GM12878 (cell line): ENCODE measurements around the gene LPAR6. TPM values are rescaled to one million over a fixed set of nuclear protein-coding genes. Genes with fewer than 3 reads are reported as not detected.

Source experiments
- ATAC-seq: fragments of 200-7000 bp; cut with Tn5 transposase; 3 replicates; pipeline ENCODE4 v1.9.1; 2020; ENCODE audit warnings: mild to moderate bottlenecking, moderate library complexity
- Bru-seq: library from RNA; stranded (reverse); fragments of 400-500 nt; gene quantifications from one replicate; lab custom pipeline; 2021; lab: Mats Ljungman, UMichigan
- BruChase-seq, 2 experiments: library from RNA; stranded (reverse); fragments of 400-500 nt; gene quantifications; one replicate each; lab custom pipeline; 2021; lab: Mats Ljungman, UMichigan
- BruUV-seq: library from RNA; stranded (reverse); fragments of 400-500 nt; replicated peaks from 2 replicates; lab custom pipeline; 2021; lab: Mats Ljungman, UMichigan
- CTCF ChIA-PET: fragments of 300-600 bp; sonication (Branson Sonifier 250); formaldehyde crosslinking; extraction: SDS; loops from one replicate; lab custom pipeline; 2021; ENCODE audit warnings: inconsistent platforms; lab: Yijun Ruan, JAX
- POLR2A ChIA-PET: fragments of 350-600 bp; formaldehyde crosslinking; extraction: SDS; loops from one replicate; lab custom pipeline; 2021; ENCODE audit warnings: inconsistent platforms; lab: Charles Lee
- RAD21 ChIA-PET: fragments of 300-600 bp; sonication (Branson Sonifier 250); formaldehyde crosslinking; loops from one replicate; lab custom pipeline; 2023; ENCODE audit warnings: antibody characterized with exemption; ENCODE audit not compliant: unreplicated experiment; lab: Charles Lee
- SMC1A ChIA-PET: fragments of 300-600 bp; sonication (Branson Sonifier 250); formaldehyde crosslinking; loops from one replicate; lab custom pipeline; 2023; ENCODE audit not compliant: unreplicated experiment, uncharacterized antibody; lab: Charles Lee
- DNase-seq: peaks from one replicate; pipeline ENCODE4 v3.0.0-alpha.2; 2011; ENCODE audit warnings: low read depth, low spot score
- FAIRE-seq: peaks from 3 replicates; lab custom pipeline; 2011; peaks lifted over from hg19 to GRCh38; lab: Jason Lieb, UNC
- H2AFZ ChIP-seq: 2 replicates; pipeline ENCODE4 v1.6.0; 2011; ENCODE audit warnings: low read depth, low read length, control low read depth; ENCODE audit not compliant: control insufficient read depth
- H3K27ac ChIP-seq: 2 replicates; pipeline ENCODE4 v1.5.1; 2011; ENCODE audit warnings: control low read depth; ENCODE audit not compliant: control insufficient read depth, insufficient read depth
- H3K27me3 ChIP-seq, 2 experiments: replicated peaks in 1 of 2; 2 replicates each; pipeline versions ENCODE4 v1.6.0 to v1.6.1; 2011; ENCODE audit warnings: low read length in 1 of 2; ENCODE audit not compliant: control insufficient read depth in 2 of 2, insufficient read depth in 2 of 2
- H3K36me3 ChIP-seq, 2 experiments: 2 replicates each; pipeline ENCODE4 v1.5.1; 2011; ENCODE audit warnings: low read length in 1 of 2; ENCODE audit not compliant: control insufficient read depth in 2 of 2, insufficient read depth in 2 of 2
- H3K4me1 ChIP-seq: 2 replicates; pipeline ENCODE4 v1.6.1; 2011; ENCODE audit warnings: mild to moderate bottlenecking, low read length, moderate library complexity, mixed read lengths; ENCODE audit not compliant: control insufficient read depth, insufficient read depth
- H3K4me2 ChIP-seq: 2 replicates; pipeline ENCODE4 v1.6.0; 2011; ENCODE audit warnings: control low read depth; ENCODE audit not compliant: control insufficient read depth, insufficient read depth
- H3K4me3 ChIP-seq: fragments of 200-600 bp; sonication (generic); 2 replicates; pipeline ENCODE4 v1.5.1; 2016
- H3K79me2 ChIP-seq: 2 replicates; pipeline ENCODE4 v1.6.0; 2011; ENCODE audit warnings: low read length; ENCODE audit not compliant: control insufficient read depth, insufficient read depth
- H3K9ac ChIP-seq: 2 replicates; pipeline ENCODE4 v1.8.0; 2011; ENCODE audit warnings: low read length, control low read depth, mixed read lengths; ENCODE audit not compliant: control insufficient read depth, insufficient read depth
- H3K9me3 ChIP-seq: replicated peaks from 3 replicates; pipeline ENCODE4 v1.5.1; 2011; ENCODE audit warnings: mild to moderate bottlenecking, low read length; ENCODE audit not compliant: control insufficient read depth, insufficient read depth
- H4K20me1 ChIP-seq: 2 replicates; pipeline ENCODE4 v1.6.0; 2011; ENCODE audit not compliant: control insufficient read depth, insufficient read depth
- ATF7 ChIP-seq: fragments of 450-650 bp; IDR thresholded peaks from 2 replicates; pipeline ENCODE4 v1.6.1; 2016; ENCODE audit warnings: low read depth, mild to moderate bottlenecking
- SMARCA5 ChIP-seq: fragments of 450-650 bp; IDR thresholded peaks from 2 replicates; pipeline ENCODE4 v1.6.1; 2017; ENCODE audit warnings: mild to moderate bottlenecking
- SPI1 ChIP-seq: IDR thresholded peaks from 2 replicates; pipeline ENCODE4 v1.6.1; 2011; ENCODE audit warnings: low read depth, mild to moderate bottlenecking, low read length, moderate library complexity, borderline replicate concordance; ENCODE audit not compliant: insufficient read depth
- TAF1 ChIP-seq: IDR thresholded peaks from 2 replicates; pipeline ENCODE4 v1.6.1; 2011; ENCODE audit warnings: mild to moderate bottlenecking, low read depth, low read length, borderline replicate concordance
- WGBS: methylation state at CpG from one replicate; pipeline ENCODE4 v1.1.6; 2016; ENCODE audit warnings: low lambda C conversion rate; ENCODE audit not compliant: insufficient replicate concordance, insufficient coverage; ENCODE audit errors: missing lambda C conversion rate; 5-methylcytosine and 5-hydroxymethylcytosine counted together
- in situ Hi-C: fragments of 300-500 bp; cut with MboI; formaldehyde crosslinking; loops from 9 replicates; pipeline ENCODE4 v1.14.3; 2018; ENCODE audit warnings: mixed read lengths
- intact Hi-C: fragments of 100-400 bp; cut with micrococcal nuclease; formaldehyde crosslinking; loops from one replicate; pipeline ENCODE4 v1.14.2; 2022; ENCODE audit not compliant: unreplicated experiment
- long read RNA-seq, 2 experiments: library from polyadenylated mRNA; unstranded; transcript quantifications; one replicate each; pipeline ENCODE4 v2.0.0, GENCODE V29; 2019 to 2020
- polyA minus RNA-seq, 3 experiments: library from RNA; depleted of rRNA, polyadenylated mRNA; stranded (reverse); fragments of >200 nt; gene quantifications; 2 replicates each; pipeline ENCODE4 v1.2.3, GENCODE V29; 2011
- polyA plus RNA-seq, 11 experiments: library from polyadenylated mRNA; depleted of rRNA in 4 of 11; unstranded in 6 of 11; stranded (reverse) in 5 of 11; fragments of >200 nt; fragmentation: Nextera tagmentation in 4 of 11; fragmentation: Illumina TruSeq in 1 of 11; extraction: Ambion mirVana in 4 of 11; extraction: Trizol in 1 of 11; gene quantifications; 1 replicate in 1 of 11; 2 replicates in 10 of 11; pipeline versions ENCODE4 v1.2.1 to v1.2.3, GENCODE V29; 2011 to 2016; ENCODE audit warnings: inconsistent platforms in 2 of 11, missing spikeins in 2 of 11, low read depth in 1 of 11
- total RNA-seq, 4 experiments: library from RNA; depleted of rRNA in 3 of 4; stranded (reverse); fragments of >200 nt in 3 of 4; fragmentation: Illumina TruSeq in 1 of 4; extraction: Trizol in 1 of 4; gene quantifications; 2 replicates each; pipeline versions ENCODE4 v1.2.1 to v1.2.3, GENCODE V29; 2013 to 2021
- TF ChIP-seq, protein P1 (sequence below): fragments of 450-650 bp; formaldehyde crosslinking; IDR thresholded peaks from 2 replicates; pipeline ENCODE4 v1.4.0; 2022; ENCODE audit warnings: mild to moderate bottlenecking, moderate library complexity

Gene LPAR6, protein sequence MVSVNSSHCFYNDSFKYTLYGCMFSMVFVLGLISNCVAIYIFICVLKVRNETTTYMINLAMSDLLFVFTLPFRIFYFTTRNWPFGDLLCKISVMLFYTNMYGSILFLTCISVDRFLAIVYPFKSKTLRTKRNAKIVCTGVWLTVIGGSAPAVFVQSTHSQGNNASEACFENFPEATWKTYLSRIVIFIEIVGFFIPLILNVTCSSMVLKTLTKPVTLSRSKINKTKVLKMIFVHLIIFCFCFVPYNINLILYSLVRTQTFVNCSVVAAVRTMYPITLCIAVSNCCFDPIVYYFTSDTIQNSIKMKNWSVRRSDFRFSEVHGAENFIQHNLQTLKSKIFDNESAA
- total RNA-seq (2013; cell fraction: nucleolus; rRNA removed) = 1.1 and 1.3 TPM in 2 replicates
- total RNA-seq (2014; rRNA removed) (3.4 TPM in 2 replicates), total RNA-seq (2014; rRNA removed; fragmentation: Illumina TruSeq; extraction: Trizol) (3.1 and 3.4 TPM in 2 replicates), total RNA-seq (2021) (2.2 TPM in 2 replicates), polyA plus RNA-seq (2011; rRNA removed) (3.1 and 5.8 TPM in 2 replicates), polyA plus RNA-seq (2014; fragmentation: Illumina TruSeq; extraction: Trizol) (4.2 and 7.5 TPM in 2 replicates), polyA plus RNA-seq (2014; fragmentation: Nextera tagmentation; extraction: Ambion mirVana) (1 to 10 TPM; 2.0 to 3.2 TPM), polyA plus RNA-seq (2014; rRNA removed) (1.9 and 2.3 TPM in 2 replicates), polyA plus RNA-seq (2016; fragmentation: Nextera tagmentation; extraction: Ambion mirVana) (1 to 10 TPM; 1.4 to 2.6 TPM), polyA minus RNA-seq (2011; rRNA and poly(A)+ RNA removed) (0.51 and 0.52 TPM in 2 replicates), Bru-seq, nascent RNA (percentile 35 among the genes with signal in this experiment), BruChase-seq, experiment 1, labeled RNA remaining after a 6-hour chase (percentile 30 among the genes with signal in this experiment), BruChase-seq, experiment 2, labeled RNA remaining after a 2-hour chase (percentile 38 among the genes with signal in this experiment)
- 4.4 TPM for polyA plus RNA-seq (2011; ENCODE audit: low read depth)
- polyA plus RNA-seq (2011; cell fraction: cytosol; rRNA removed) = 0.84 and 0.94 TPM in 2 replicates
- polyA plus RNA-seq (2011; cell fraction: nucleus; rRNA removed) = 1.8 and 2.0 TPM in 2 replicates
- 7.4 and 14.4 TPM in 2 replicates for polyA plus RNA-seq (2012)
- not detected in 2 replicates for polyA minus RNA-seq (2011; cell fraction: cytosol; rRNA and poly(A)+ RNA removed)
- polyA minus RNA-seq (2011; cell fraction: nucleus; rRNA and poly(A)+ RNA removed) = 1.1 TPM in 2 replicates
- long read RNA-seq, experiment 1, partial matches to known transcripts = 5 of 5 reads
- long read RNA-seq, experiment 1, other reads (novel, unspliced or antisense) = 0 of 5 reads
- long read RNA-seq, experiment 2, partial matches to known transcripts = 0 of 90 reads
- long read RNA-seq, experiment 2, other reads (novel, unspliced or antisense) = 89 of 90 reads

DNA sequence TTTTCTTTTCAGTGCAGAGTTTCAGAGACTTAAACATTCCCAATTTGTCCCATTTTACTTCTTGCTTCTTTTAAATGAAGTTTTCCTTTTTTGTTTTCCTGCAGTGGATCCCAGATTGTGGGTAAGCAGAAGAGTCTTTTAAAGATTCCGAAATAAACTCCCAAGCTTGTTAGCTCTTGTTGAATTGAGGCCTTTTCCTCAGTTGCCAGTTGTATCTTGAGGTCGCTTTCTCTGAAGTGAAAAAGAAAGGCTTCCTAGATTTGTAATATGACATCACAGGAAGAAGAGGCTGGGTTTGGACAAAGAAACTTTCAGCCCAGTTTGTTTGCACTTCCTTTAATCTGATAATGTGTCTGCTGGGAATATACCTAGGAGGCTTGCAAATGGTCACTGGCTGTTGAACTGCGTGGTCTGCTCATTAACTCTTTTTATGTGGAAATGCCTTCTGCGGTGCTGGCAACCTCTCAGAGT lies at the start of gene LPAR6:
LPAR6 (minus strand) TSS at position 233 of the 471 bp plus-strand sequence. CDS start 690 bp downstream, outside the sequence.
- H3K36me3 ChIP-seq = peaks cover 0 to 3% of the 10 kb centered on the region in 2 experiments; a peak in 2 of 4 replicates
- H3K4me3 ChIP-seq = peak within 1 kb of the TSS; percentile 39
- intact Hi-C loops (no loop called here), in situ Hi-C loops (no loop called here)
- H3K79me2 ChIP-seq = peaks cover 33% of the 10 kb centered on the region
- SMC1A ChIA-PET = interaction anchor here (0.7 to 1.4 kb wide), 7 partner anchors 8 to 167 kb away, joined by 3 to 9 read pairs (median 4); no protein-coding TSS in a partner anchor
- peak within 1 kb of the TSS; percentile 56 for H3K4me2 ChIP-seq
- POLR2A ChIA-PET = interaction anchor here (0.5 to 0.7 kb wide), 2 partner anchors 116 to 166 kb away, joined by 3 read pairs; no protein-coding TSS in a partner anchor
- H2AFZ ChIP-seq = peak within 1 kb of the TSS; percentile 27; the same call in 1 of the 2 replicates
- RAD21 ChIA-PET = interaction anchor here (1.0 to 1.5 kb wide), 4 partner anchors 10 to 121 kb away, joined by 4 read pairs; no protein-coding TSS in a partner anchor
- no peak for FAIRE-seq
- peak within 1 kb of the TSS; percentile 46 for H3K9ac ChIP-seq
- 99% methylated on average over 4 of the region's 4 CpGs for WGBS
- no peaks in the 10 kb centered on the region for H3K27me3 ChIP-seq
- H4K20me1 ChIP-seq = no peaks in the 10 kb centered on the region
- DNase-seq = no peak
- no TSS peak for BruUV-seq
- peak; percentile 49 for ATAC-seq
- CTCF ChIA-PET = interaction anchor here (0.6 to 1.5 kb wide), 6 partner anchors 12 to 167 kb away, joined by 3 to 4 read pairs (median 3); no protein-coding TSS in a partner anchor
- H3K4me1 ChIP-seq = no peaks in the 10 kb centered on the region
- H3K27ac ChIP-seq = peak within 1 kb of the TSS; percentile 73
- peaks cover 7% of the 10 kb centered on the region; the same call in 2 of the 3 replicates for H3K9me3 ChIP-seq
- TF ChIP-seq ATF7 (peak; percentile 22; the same call in 1 of the 2 replicates), TAF1 (0 out of 2 replicates have a peak, but pooled peaks have one; percentile 29), SMARCA5 (no peak), SPI1 (peak; percentile 34; the same call in 1 of the 2 replicates)
- TF ChIP-seq, protein P1, sequence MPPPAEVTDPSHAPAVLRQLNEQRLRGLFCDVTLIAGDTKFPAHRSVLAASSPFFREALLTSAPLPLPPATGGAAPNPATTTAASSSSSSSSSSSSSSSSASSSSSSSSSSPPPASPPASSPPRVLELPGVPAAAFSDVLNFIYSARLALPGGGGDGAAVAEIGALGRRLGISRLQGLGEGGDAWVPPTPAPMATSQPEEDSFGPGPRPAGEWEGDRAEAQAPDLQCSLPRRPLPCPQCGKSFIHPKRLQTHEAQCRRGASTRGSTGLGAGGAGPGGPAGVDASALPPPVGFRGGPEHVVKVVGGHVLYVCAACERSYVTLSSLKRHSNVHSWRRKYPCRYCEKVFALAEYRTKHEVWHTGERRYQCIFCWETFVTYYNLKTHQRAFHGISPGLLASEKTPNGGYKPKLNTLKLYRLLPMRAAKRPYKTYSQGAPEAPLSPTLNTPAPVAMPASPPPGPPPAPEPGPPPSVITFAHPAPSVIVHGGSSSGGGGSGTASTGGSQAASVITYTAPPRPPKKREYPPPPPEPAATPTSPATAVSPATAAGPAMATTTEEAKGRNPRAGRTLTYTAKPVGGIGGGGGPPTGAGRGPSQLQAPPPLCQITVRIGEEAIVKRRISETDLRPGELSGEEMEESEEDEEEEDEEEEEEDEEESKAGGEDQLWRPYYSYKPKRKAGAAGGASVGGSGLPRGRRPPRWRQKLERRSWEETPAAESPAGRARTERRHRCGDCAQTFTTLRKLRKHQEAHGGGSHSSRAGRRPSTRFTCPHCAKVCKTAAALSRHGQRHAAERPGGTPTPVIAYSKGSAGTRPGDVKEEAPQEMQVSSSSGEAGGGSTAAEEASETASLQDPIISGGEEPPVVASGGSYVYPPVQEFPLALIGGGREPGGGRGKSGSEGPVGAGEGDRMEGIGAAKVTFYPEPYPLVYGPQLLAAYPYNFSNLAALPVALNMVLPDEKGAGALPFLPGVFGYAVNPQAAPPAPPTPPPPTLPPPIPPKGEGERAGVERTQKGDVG (CRISPR knock-in tag) = no peak
- TF ChIP-seq, all 136 proteins: peak for 3
